Heart right ventricle (tissue), 16 donors: Measurements from ENCODE around the gene EFCAB9. TPM values are rescaled to one million over a fixed set of nuclear protein-coding genes. Genes with fewer than 3 reads are reported as not detected.

Experiments used
- ATAC-seq, 8 donors: fragments of 200-7000 bp; cut with Tn5 transposase; one replicate each; pipeline ENCODE4 v1.9.1; 2020; ENCODE audit warnings: mild to moderate bottlenecking in 8 of 8, moderate library complexity in 8 of 8, moderate number of reproducible peaks in 1 of 8
- DNase-seq, 2 donors: peaks; one replicate each; pipeline ENCODE4 v3.0.0-alpha.2; 2020
- H3K27ac ChIP-seq, 10 donors: fragments of 200-600 bp; sonication (generic) in 2 of 10; one replicate each; pipeline versions ENCODE4 v1.5.0 to v1.8.0; 2020 to 2022; ENCODE audit warnings: mild to moderate bottlenecking in 3 of 10
- H3K27me3 ChIP-seq, 7 donors: fragments of 200-600 bp; one replicate each; pipeline ENCODE4 v1.8.0; 2021 to 2022; ENCODE audit warnings: mild to moderate bottlenecking in 2 of 7
- H3K36me3 ChIP-seq, 9 donors: fragments of 200-600 bp; sonication (generic) in 1 of 9; one replicate each; pipeline versions ENCODE4 v1.5.0 to v1.8.0; 2020 to 2022; ENCODE audit warnings: mild to moderate bottlenecking in 2 of 9
- H3K4me1 ChIP-seq, 9 donors: fragments of 200-600 bp; sonication (generic) in 1 of 9; one replicate each; pipeline versions ENCODE4 v1.5.0 to v1.8.0; 2020 to 2022; ENCODE audit warnings: mild to moderate bottlenecking in 4 of 9
- H3K4me3 ChIP-seq, 10 donors: fragments of 200-600 bp; sonication (generic) in 2 of 10; one replicate each; pipeline versions ENCODE4 v1.5.0 to v1.8.0; 2020 to 2022; ENCODE audit warnings: mild to moderate bottlenecking in 7 of 10, moderate library complexity in 2 of 10
- H3K9me3 ChIP-seq, 11 donors: fragments of 200-600 bp in 10 of 11; sonication (generic) in 2 of 11; one replicate each; pipeline versions ENCODE4 v1.5.0 to v1.8.0; 2013 to 2022; ENCODE audit warnings: mild to moderate bottlenecking in 2 of 11, control low read depth in 1 of 11, moderate library complexity in 1 of 11
- CTCF ChIP-seq, 9 donors: fragments of 200-600 bp; sonication (generic) in 2 of 9; IDR thresholded peaks; one replicate each; pipeline versions ENCODE4 v1.5.0 to v1.8.0; 2021 to 2022; ENCODE audit warnings: antibody characterized with exemption in 9 of 9, mild to moderate bottlenecking in 5 of 9, moderate library complexity in 1 of 9
- WGBS, 2 donors: extraction: QIAGEN DNeasy Blood & Tissue Kit; methylation state at CpG; one replicate each; pipeline ENCODE4 v1.1.7; 2013; ENCODE audit warnings: inconsistent platforms in 1 of 2; 5-methylcytosine and 5-hydroxymethylcytosine counted together
- intact Hi-C, 10 donors: fragments of 100-400 bp; cut with DNase I; formaldehyde crosslinking; loops; one replicate each; pipeline versions ENCODE4 v1.11.1 to v1.14.2; 2022
- long read RNA-seq, 3 donors: library from polyadenylated mRNA; unstranded; transcript quantifications; one replicate each; pipeline ENCODE4 v2.0.0, GENCODE V29; 2020 to 2021
- polyA plus RNA-seq, 2 donors: library from polyadenylated mRNA; stranded (reverse); fragments of 200-250 nt; gene quantifications; one replicate each; pipeline ENCODE4 v1.2.3, GENCODE V29; 2013
- total RNA-seq, 10 donors: library from RNA; stranded (reverse); fragmentation: NEBNext Ultra II Directional in 3 of 10; extraction: Animal tissue kit (Norgen Biotek cat#: 25700) in 3 of 10; gene quantifications; one replicate each; pipeline versions ENCODE4 v1.2.1 to v1.2.4, GENCODE V29; 2021 to 2023
- donor health status: Arrhythmogenic right ventricular cardiomyopathy.
- donor health status: ischemic (EF 13 %, LVEDD 7.1; RV severe dilation, severe dysfunction).
- donor health status: healthy with polysubstance abuse.
- donor health status: DM: no; HTN: yes; CAD: no.
- donor health status: DM: no; HTN: no; CAD: no.
- donor health status: ischemic (EF 25% LVEDD 6.9; RV normal size, moderate dysfunction).
- donor health status: ischemic (EF 25% LVEDD 5.7; RV mildly dilated, moderate dysfunction).
- donor health status: healthy.
- donor health status: DM: yes; HTN: yes; CAD: no.
- donor health status: Ischemic cardiomyopathy.
- donor health status: ischemic (EF 35%, LVEDD 5.7; RV mildly dilated, moderate dysfunction).
- donor health status: nonischemic (EF 11% LVEDD 7.7; RV severe dilation, severe dysfunction).
- donor health status: DM: yes; HTN: yes; CAD: no.
- donor health status: PGD.
- donor health status: ischemic (EF 29% LVEDD 5.4; RV normal size, mild dysfunction).
- donor health status: nonischemic (EF 23%, LVEDD 6.1; RV moderate dilation, normal function).

Gene EFCAB9
- total RNA-seq (not detected), polyA plus RNA-seq (not detected)
- long read RNA-seq, donor 1: 0 reads
- long read RNA-seq, donor 2: 0 reads
- long read RNA-seq, donor 3: 0 reads

GRCh38 chr5:172193872-172194271 is at the start of gene EFCAB9:
TSS of gene EFCAB9 (plus strand) at chr5:172194172. CDS start at chr5:172194173, 1 bp downstream.
- Histone ChIP-seq H3K27ac (no peak within 1 kb of the TSS), H3K9me3 (no peaks in the 10 kb centered on the region), H3K4me1 (peaks cover 0 to 1% (median 0%) of the 10 kb centered on the region in 9 donors), H3K27me3 (no peaks in the 10 kb centered on the region), H3K4me3 (no peak within 1 kb of the TSS), H3K36me3 (no peaks in the 10 kb centered on the region)
- ATAC-seq (no peak), DNase-seq (no peak)
- no peak for TF ChIP-seq CTCF (IDR thresholded peaks at IDR 0.05)
- intact Hi-C loops: loop anchor here in 3 of 10 donors (5.0 to 10.0 kb wide), 3 partner anchors 91 to 101 kb away; partner anchors contain the start of gene UBTD2 (in 1 of the 3)
- 79 to 83% methylated on average over 6 of the region's 6 CpGs for WGBS, 2 donors

- no peak for TF ChIP-seq CTCF (IDR thresholded peaks at IDR 0.05)
- 44 to 57% methylated on average over 10 of the region's 10 CpGs for WGBS, 2 donors
- peak; percentile 65 to 85 (median 78) for ATAC-seq
- H3K27me3 ChIP-seq: no peaks in the 10 kb centered on the region
- peak overlapping the region in 5 of 10 donors; percentile 23 to 49 (median 39) for H3K27ac ChIP-seq
- peaks cover 0 to 43% (median 0%) of the 10 kb centered on the region in 9 donors for H3K36me3 ChIP-seq
- intact Hi-C loops: loop anchor here in 1 of 10 donors (5.0 kb wide), 1 partner anchor 43 kb away; the partner anchor contains the start of gene STK10
- no peaks in the 10 kb centered on the region for H3K9me3 ChIP-seq
- peak; percentile 53 for DNase-seq
- no peak overlapping the region for H3K4me3 ChIP-seq
- peaks cover 0 to 52% (median 35%) of the 10 kb centered on the region in 9 donors for H3K4me1 ChIP-seq
These were observed 49.6 kb upstream of the EFCAB9 start for GRCh38 chr5:172144291-172144815.

- no peak for DNase-seq
- Histone ChIP-seq H3K36me3 (peaks cover 0 to 43% (median 0%) of the 10 kb centered on the region in 9 donors), H3K9me3 (no peaks in the 10 kb centered on the region), H3K4me3 (no peak overlapping the region), H3K27ac (peak overlapping the region in 5 of 10 donors; percentile 23 to 49 (median 39)), H3K4me1 (peaks cover 0 to 57% (median 36%) of the 10 kb centered on the region in 9 donors), H3K27me3 (no peaks in the 10 kb centered on the region)
- ATAC-seq: no peak
- 91 to 92% methylated on average over 15 of the region's 15 CpGs for WGBS, 2 donors
- intact Hi-C loops: loop anchor here in 2 of 10 donors (5.0 kb wide), 2 partner anchors 33 to 42 kb away; partner anchors contain the start of gene STK10 (in 1 of the 2)
- TF ChIP-seq CTCF (IDR thresholded peaks at IDR 0.05): no peak
These were observed 48.8 kb upstream of the EFCAB9 start for GRCh38 chr5:172144931-172145869.
